CD4-positive, alpha-beta T cell (primary cell): ENCODE data around the gene HEATR5A. TPM values are rescaled to one million over a fixed set of nuclear protein-coding genes. Genes with fewer than 3 reads are reported as not detected.

Source experiments
- ATAC-seq: fragments of 200-7000 bp; cut with Tn5 transposase; one replicate; pipeline ENCODE4 v1.10.0; 2022; ENCODE audit warnings: mild to moderate bottlenecking; ENCODE audit not compliant: poor library complexity
- CTCF ChIA-PET: fragments of 350-600 bp; sonication (Branson Sonifier 250); formaldehyde crosslinking; loops from one replicate; lab custom pipeline; 2021; ENCODE audit warnings: antibody characterized with exemption, inconsistent platforms; lab: Charles Lee
- POLR2A ChIA-PET: fragments of 350-600 bp; sonication (Branson Sonifier 250); formaldehyde crosslinking; loops from one replicate; lab custom pipeline; 2021; ENCODE audit warnings: antibody characterized with exemption, inconsistent platforms; lab: Charles Lee
- DNase-seq, 14 experiments: peaks; one replicate each; pipeline ENCODE4 v3.0.0-alpha.2; 2013 to 2020; ENCODE audit warnings: mixed read lengths in 2 of 14
- H3K27ac ChIP-seq, 2 donors: one replicate each; pipeline versions ENCODE4 v1.5.1 to v1.7.0; 2013; ENCODE audit warnings: low read length in 2 of 2, low read depth in 1 of 2, mild to moderate bottlenecking in 1 of 2
- H3K27me3 ChIP-seq, 2 experiments: 1 replicate in 1 of 2; 2 replicates in 1 of 2; pipeline versions ENCODE4 v1.6.1 to v1.7.0; 2013; ENCODE audit warnings: low read length in 2 of 2, control low read depth in 1 of 2, mild to moderate bottlenecking in 1 of 2, moderate library complexity in 1 of 2; ENCODE audit not compliant: insufficient read depth in 2 of 2, control insufficient read depth in 1 of 2
- H3K36me3 ChIP-seq: one replicate; pipeline ENCODE4 v1.6.1; 2013; ENCODE audit warnings: low read length, control low read depth; ENCODE audit not compliant: insufficient read depth
- H3K4me1 ChIP-seq: one replicate; pipeline ENCODE4 v1.6.1; 2013; ENCODE audit warnings: low read length, control low read depth; ENCODE audit not compliant: insufficient read depth
- H3K4me3 ChIP-seq: one replicate; pipeline ENCODE4 v1.5.1; 2013; ENCODE audit warnings: mild to moderate bottlenecking, low read length, moderate library complexity
- H3K9me3 ChIP-seq, 2 experiments: 1 replicate in 1 of 2; 2 replicates in 1 of 2; pipeline versions ENCODE4 v1.6.1 to v1.7.0; 2013; ENCODE audit warnings: low read length in 2 of 2, mild to moderate bottlenecking in 2 of 2, control low read depth in 1 of 2, moderate library complexity in 1 of 2; ENCODE audit not compliant: control insufficient read depth in 1 of 2, insufficient read depth in 1 of 2
- H3K27ac Mint-ChIP-seq: one replicate; pipeline ENCODE4 v1.8.0; 2020; ENCODE audit warnings: mixed read lengths
- H3K27me3 Mint-ChIP-seq: one replicate; pipeline ENCODE4 v1.8.0; 2021; ENCODE audit warnings: mixed read lengths
- H3K36me3 Mint-ChIP-seq: one replicate; pipeline ENCODE4 v1.8.0; 2021; ENCODE audit warnings: low read depth, mixed read lengths
- H3K4me1 Mint-ChIP-seq: one replicate; pipeline ENCODE4 v1.8.0; 2021; ENCODE audit warnings: low read depth, mixed read lengths
- H3K4me3 Mint-ChIP-seq: one replicate; pipeline ENCODE4 v1.8.0; 2020; ENCODE audit warnings: mild to moderate bottlenecking, mixed read lengths
- H3K9me3 Mint-ChIP-seq: one replicate; pipeline ENCODE4 v1.8.0; 2020; ENCODE audit warnings: mixed read lengths
- CTCF ChIP-seq: fragments of 200-600 bp; IDR thresholded peaks from one replicate; pipeline ENCODE4 v1.8.0; 2022; ENCODE audit warnings: antibody characterized with exemption, mild to moderate bottlenecking
- intact Hi-C, 2 experiments: fragments of 100-400 bp; cut with DNase I in 1 of 2; cut with micrococcal nuclease in 1 of 2; formaldehyde crosslinking; loops; one replicate each; pipeline versions ENCODE4 v1.15.1 to v1.9.0; 2023 to 2025; cut with DNase I, micrococcal nuclease
- total RNA-seq, 174 experiments: library from RNA in 2 of 174; stranded (reverse) in 2 of 174; gene quantifications; one replicate each; pipeline ENCODE4 v1.2.3 and lab custom pipeline; 2021 to 2026

HEATR5A gene
- total RNA-seq, 2 experiments from 2014 or later: 5.2 to 5.5 TPM

- TF ChIP-seq CTCF: no peak
- Histone ChIP-seq H3K9me3 (no peaks in the 10 kb centered on the region), H3K36me3 (peaks cover 16% of the 10 kb centered on the region), H3K27ac (no peak overlapping the region), H3K27me3 (no peaks in the 10 kb centered on the region), H3K4me1 (no peaks in the 10 kb centered on the region), H3K4me3 (no peak overlapping the region)
- ATAC-seq (no peak), DNase-seq (no peak)
- intact Hi-C loops: no loop called here
- H3K4me3 Mint-ChIP-seq: no peak overlapping the region
- H3K36me3 Mint-ChIP-seq: peaks cover 65% of the 10 kb centered on the region
- no peaks in the 10 kb centered on the region for H3K27me3 Mint-ChIP-seq
- H3K9me3 Mint-ChIP-seq: no peaks in the 10 kb centered on the region
- H3K4me1 Mint-ChIP-seq: no peaks in the 10 kb centered on the region
- CTCF ChIA-PET: no interaction called here
- POLR2A ChIA-PET: no interaction called here
- no peak overlapping the region for H3K27ac Mint-ChIP-seq
Measured at GRCh38 chr14:31307198-31307597, 113.2 kb downstream of the HEATR5A start.

- no peak for TF ChIP-seq CTCF
- Histone ChIP-seq H3K4me1 (no peaks in the 10 kb centered on the region), H3K4me3 (no peak overlapping the region), H3K9me3 (no peaks in the 10 kb centered on the region), H3K27ac (no peak overlapping the region), H3K27me3 (no peaks in the 10 kb centered on the region), H3K36me3 (peaks cover 13% of the 10 kb centered on the region)
- intact Hi-C loops: no loop called here
- POLR2A ChIA-PET: no interaction called here
- ATAC-seq (no peak), DNase-seq (no peak)
- Mint-ChIP-seq H3K36me3 (peaks cover 38% of the 10 kb centered on the region), H3K27ac (no peak overlapping the region), H3K27me3 (no peaks in the 10 kb centered on the region), H3K4me1 (no peaks in the 10 kb centered on the region), H3K4me3 (no peak overlapping the region), H3K9me3 (no peaks in the 10 kb centered on the region)
- CTCF ChIA-PET: no interaction called here
Measured at GRCh38 chr14:31303654-31304053, 116.7 kb downstream of the HEATR5A start.

GRCh38 chr14:31300883-31301282 is 119.5 kb downstream of the HEATR5A start:
- Histone ChIP-seq H3K27ac (no peak overlapping the region), H3K9me3 (no peaks in the 10 kb centered on the region), H3K36me3 (peaks cover 7% of the 10 kb centered on the region), H3K4me1 (no peaks in the 10 kb centered on the region), H3K27me3 (no peaks in the 10 kb centered on the region), H3K4me3 (no peak overlapping the region)
- ChIA-PET CTCF (no interaction called here), POLR2A (no interaction called here)
- Mint-ChIP-seq H3K27me3 (no peaks in the 10 kb centered on the region), H3K27ac (no peak overlapping the region), H3K4me1 (no peaks in the 10 kb centered on the region), H3K4me3 (no peak overlapping the region), H3K9me3 (no peaks in the 10 kb centered on the region), H3K36me3 (peaks cover 27% of the 10 kb centered on the region)
- TF ChIP-seq CTCF: no peak
- no peak for DNase-seq
- intact Hi-C loops: no loop called here
- no peak for ATAC-seq
